HL-60 (cell line): ENCODE data around the gene ACVR1C.

Experiments used
- GABPA ChIP-seq: IDR thresholded peaks from 2 replicates; pipeline ENCODE4 v1.6.1; 2012; ENCODE audit warnings: low read depth
- POLR2AphosphoS5 ChIP-seq: IDR thresholded peaks from 2 replicates; pipeline ENCODE4 v1.6.1; 2012; ENCODE audit warnings: low read depth
- REST ChIP-seq: IDR thresholded peaks from 2 replicates; pipeline ENCODE4 v1.6.1; 2012; ENCODE audit warnings: low read depth; ENCODE audit not compliant: insufficient replicate concordance
- SPI1 ChIP-seq: IDR thresholded peaks from 2 replicates; pipeline ENCODE4 v1.6.1; 2012; ENCODE audit warnings: low read depth, mild to moderate bottlenecking, borderline replicate concordance
- TF ChIP-seq, protein P1 (sequence below): IDR thresholded peaks from one replicate; pipeline ENCODE4 v1.5.1; 2011; ENCODE audit warnings: low read length, control low read depth, inconsistent platforms; ENCODE audit not compliant: insufficient read depth

DNA sequence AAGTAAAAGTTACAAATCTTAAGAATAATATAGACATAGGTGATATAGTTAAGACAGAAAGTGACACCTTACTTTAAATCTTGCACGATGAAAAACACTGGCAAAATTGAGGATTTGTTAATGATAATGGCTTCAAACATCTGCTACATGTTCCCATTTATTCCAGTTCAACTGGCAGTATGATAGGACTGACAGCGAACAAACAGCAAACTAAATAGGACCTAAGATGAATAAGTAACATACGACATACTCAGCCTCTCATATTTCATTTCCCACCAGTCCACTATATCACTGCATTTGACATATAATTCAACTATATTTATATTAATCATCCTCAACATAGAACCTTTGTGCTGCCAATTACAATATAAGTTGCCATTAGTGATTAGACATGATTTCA, 36.3 kb downstream of the ACVR1C start:
- TF ChIP-seq, protein P1, sequence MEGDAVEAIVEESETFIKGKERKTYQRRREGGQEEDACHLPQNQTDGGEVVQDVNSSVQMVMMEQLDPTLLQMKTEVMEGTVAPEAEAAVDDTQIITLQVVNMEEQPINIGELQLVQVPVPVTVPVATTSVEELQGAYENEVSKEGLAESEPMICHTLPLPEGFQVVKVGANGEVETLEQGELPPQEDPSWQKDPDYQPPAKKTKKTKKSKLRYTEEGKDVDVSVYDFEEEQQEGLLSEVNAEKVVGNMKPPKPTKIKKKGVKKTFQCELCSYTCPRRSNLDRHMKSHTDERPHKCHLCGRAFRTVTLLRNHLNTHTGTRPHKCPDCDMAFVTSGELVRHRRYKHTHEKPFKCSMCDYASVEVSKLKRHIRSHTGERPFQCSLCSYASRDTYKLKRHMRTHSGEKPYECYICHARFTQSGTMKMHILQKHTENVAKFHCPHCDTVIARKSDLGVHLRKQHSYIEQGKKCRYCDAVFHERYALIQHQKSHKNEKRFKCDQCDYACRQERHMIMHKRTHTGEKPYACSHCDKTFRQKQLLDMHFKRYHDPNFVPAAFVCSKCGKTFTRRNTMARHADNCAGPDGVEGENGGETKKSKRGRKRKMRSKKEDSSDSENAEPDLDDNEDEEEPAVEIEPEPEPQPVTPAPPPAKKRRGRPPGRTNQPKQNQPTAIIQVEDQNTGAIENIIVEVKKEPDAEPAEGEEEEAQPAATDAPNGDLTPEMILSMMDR: no peak
- TF ChIP-seq GABPA: no peak
- no peak for TF ChIP-seq SPI1
- TF ChIP-seq POLR2AphosphoS5: no peak
- TF ChIP-seq REST: no peak
